ENCODE results near the gene TDRD7. TPM values are rescaled to one million over a fixed set of nuclear protein-coding genes. Genes with fewer than 3 reads are reported as not detected.

TDRD7 gene
- polyA plus RNA-seq, 1 of the 3 experiments (the other 2 are of a cell fraction): 4.9 TPM

DNA sequence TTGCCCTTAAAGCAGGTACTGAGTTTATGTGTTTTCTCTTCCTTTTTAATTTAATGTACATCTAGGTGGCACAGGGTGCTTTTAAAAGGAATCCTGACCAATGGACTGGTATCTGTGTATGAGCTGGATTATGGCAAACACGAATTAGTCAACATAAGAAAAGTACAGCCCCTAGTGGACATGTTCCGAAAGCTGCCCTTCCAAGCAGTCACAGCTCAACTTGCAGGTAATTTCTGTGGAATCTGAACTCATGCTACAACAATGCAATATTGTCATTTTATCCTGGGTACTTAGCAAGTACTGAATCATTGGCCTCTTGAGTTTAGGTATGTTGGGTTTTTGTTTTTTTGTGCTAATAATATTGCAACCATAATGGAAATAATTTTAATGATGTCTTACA is 75.2 kb downstream of the TDRD7 start:
- no peak overlapping the region for H2AFZ ChIP-seq (ENCODE audit: low read depth)
- H4K20me1 ChIP-seq (ENCODE audit: insufficient read depth): no peaks in the 10 kb centered on the region
- no peak for DNase-seq
- peaks cover 0 to 2% of the 10 kb centered on the region in 2 experiments; a peak in 1 of 4 replicates for H3K4me1 ChIP-seq (ENCODE audit: control insufficient read depth in 1 of 2, insufficient read depth in 2 of 2, low read depth in 1 of 2, low read length in 1 of 2)
- no peak overlapping the region for H3K4me3 ChIP-seq (ENCODE audit: low read depth in 2 of 2, low read length in 1 of 2)
- H3K27me3 ChIP-seq (ENCODE audit: insufficient read depth): no peaks in the 10 kb centered on the region
- no peak overlapping the region for H3K9ac ChIP-seq
- ChIA-PET POLR2A (no interaction called here), CTCF (interaction anchor here (0.6 to 5.7 kb wide), 7 partner anchors 10 to 128 kb away, joined by 3 to 49 read pairs (median 3); partner anchors contain the start of gene TMOD1)
- H3F3A ChIP-seq (replicated peaks; ENCODE audit: insufficient read depth): no peaks in the 10 kb centered on the region
- TF ChIP-seq GATA2 (CRISPR knock-in tag; IDR thresholded peaks at IDR 0.05) (no peak), TEAD4 (IDR thresholded peaks at IDR 0.05; ENCODE audit: borderline replicate concordance, insufficient read depth) (no peak), NRF1 (IDR thresholded peaks at IDR 0.05; ENCODE audit: low read depth, low read length) (no peak), NFIC (IDR thresholded peaks at IDR 0.05; ENCODE audit: borderline replicate concordance) (no peak), ELF1 (IDR thresholded peaks at IDR 0.05) (no peak), RAD21 (IDR thresholded peaks at IDR 0.05; ENCODE audit: low read length) (no peak), TCF12 (IDR thresholded peaks at IDR 0.05) (no peak)
- TF ChIP-seq, protein P1, sequence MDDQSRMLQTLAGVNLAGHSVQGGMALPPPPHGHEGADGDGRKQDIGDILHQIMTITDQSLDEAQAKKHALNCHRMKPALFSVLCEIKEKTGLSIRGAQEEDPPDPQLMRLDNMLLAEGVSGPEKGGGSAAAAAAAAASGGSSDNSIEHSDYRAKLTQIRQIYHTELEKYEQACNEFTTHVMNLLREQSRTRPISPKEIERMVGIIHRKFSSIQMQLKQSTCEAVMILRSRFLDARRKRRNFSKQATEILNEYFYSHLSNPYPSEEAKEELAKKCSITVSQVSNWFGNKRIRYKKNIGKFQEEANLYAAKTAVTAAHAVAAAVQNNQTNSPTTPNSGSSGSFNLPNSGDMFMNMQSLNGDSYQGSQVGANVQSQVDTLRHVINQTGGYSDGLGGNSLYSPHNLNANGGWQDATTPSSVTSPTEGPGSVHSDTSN (IDR thresholded peaks at IDR 0.05): no peak
- TF ChIP-seq, protein P2, sequence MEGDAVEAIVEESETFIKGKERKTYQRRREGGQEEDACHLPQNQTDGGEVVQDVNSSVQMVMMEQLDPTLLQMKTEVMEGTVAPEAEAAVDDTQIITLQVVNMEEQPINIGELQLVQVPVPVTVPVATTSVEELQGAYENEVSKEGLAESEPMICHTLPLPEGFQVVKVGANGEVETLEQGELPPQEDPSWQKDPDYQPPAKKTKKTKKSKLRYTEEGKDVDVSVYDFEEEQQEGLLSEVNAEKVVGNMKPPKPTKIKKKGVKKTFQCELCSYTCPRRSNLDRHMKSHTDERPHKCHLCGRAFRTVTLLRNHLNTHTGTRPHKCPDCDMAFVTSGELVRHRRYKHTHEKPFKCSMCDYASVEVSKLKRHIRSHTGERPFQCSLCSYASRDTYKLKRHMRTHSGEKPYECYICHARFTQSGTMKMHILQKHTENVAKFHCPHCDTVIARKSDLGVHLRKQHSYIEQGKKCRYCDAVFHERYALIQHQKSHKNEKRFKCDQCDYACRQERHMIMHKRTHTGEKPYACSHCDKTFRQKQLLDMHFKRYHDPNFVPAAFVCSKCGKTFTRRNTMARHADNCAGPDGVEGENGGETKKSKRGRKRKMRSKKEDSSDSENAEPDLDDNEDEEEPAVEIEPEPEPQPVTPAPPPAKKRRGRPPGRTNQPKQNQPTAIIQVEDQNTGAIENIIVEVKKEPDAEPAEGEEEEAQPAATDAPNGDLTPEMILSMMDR (IDR thresholded peaks at IDR 0.05): peak; percentile 28; the same call in 1 of the 2 replicates
- no peaks in the 10 kb centered on the region for H3K79me2 ChIP-seq (ENCODE audit: insufficient read depth)
- no peak overlapping the region for H3K4me2 ChIP-seq
- no peak overlapping the region for H3K27ac ChIP-seq (ENCODE audit: low read depth in 2 of 2, low read length in 1 of 2)
- H3K9me2 ChIP-seq: no peaks in the 10 kb centered on the region
- H3K9me3 ChIP-seq: no peaks in the 10 kb centered on the region
- WGBS (ENCODE audit: low lambda C conversion rate): 89% methylated on average over 2 of the region's 2 CpGs
- H3K36me3 ChIP-seq (replicated peaks in 1 of 2; ENCODE audit: control insufficient read depth in 1 of 2, insufficient read depth in 2 of 2, low read length in 1 of 2): peaks cover 20 to 50% of the 10 kb centered on the region in 2 experiments

DNA sequence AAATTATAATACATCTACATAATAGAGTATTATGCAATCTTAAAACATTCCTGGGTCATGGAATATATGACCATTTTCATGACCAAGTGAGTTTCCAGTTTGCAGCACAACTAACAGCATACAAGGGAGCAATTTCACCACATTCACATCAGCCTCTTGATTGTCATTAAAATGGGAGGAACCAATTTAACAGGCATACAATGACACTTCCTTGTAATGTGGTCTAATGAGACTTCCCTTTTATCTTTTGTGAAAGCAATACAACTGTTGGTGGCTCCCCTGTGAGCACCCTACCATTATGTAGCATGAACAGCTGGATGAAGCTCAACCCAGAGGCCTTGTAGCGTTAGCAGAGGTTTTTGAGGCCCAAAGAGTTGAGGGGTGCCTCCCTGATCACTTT is 76.0 kb downstream of the TDRD7 start:
- Histone ChIP-seq H4K20me1 (ENCODE audit: insufficient read depth) (no peaks in the 10 kb centered on the region), H3K9me2 (no peaks in the 10 kb centered on the region), H3K27me3 (ENCODE audit: insufficient read depth) (no peaks in the 10 kb centered on the region), H3K27ac (ENCODE audit: low read depth in 2 of 2, low read length in 1 of 2) (no peak overlapping the region), H3K4me2 (no peak overlapping the region), H3K79me2 (ENCODE audit: insufficient read depth) (no peaks in the 10 kb centered on the region), H3K4me3 (ENCODE audit: low read depth in 2 of 2, low read length in 1 of 2) (no peak overlapping the region; a peak in 1 of 4 replicates), H3F3A (replicated peaks; ENCODE audit: insufficient read depth) (no peaks in the 10 kb centered on the region), H3K4me1 (ENCODE audit: control insufficient read depth in 1 of 2, insufficient read depth in 2 of 2, low read depth in 1 of 2, low read length in 1 of 2) (peaks cover 0 to 2% of the 10 kb centered on the region in 2 experiments; a peak in 1 of 4 replicates), H3K9me3 (no peaks in the 10 kb centered on the region), H2AFZ (ENCODE audit: low read depth) (no peak overlapping the region), H3K36me3 (replicated peaks in 1 of 2; ENCODE audit: control insufficient read depth in 1 of 2, insufficient read depth in 2 of 2, low read length in 1 of 2) (peaks cover 13 to 43% of the 10 kb centered on the region in 2 experiments), H3K9ac (no peak overlapping the region)
- no peak for DNase-seq
- POLR2A ChIA-PET: no interaction called here
- CTCF ChIA-PET: interaction anchor here (1.0 to 5.7 kb wide), 5 partner anchors 14 to 128 kb away, joined by 3 to 49 read pairs (median 20); partner anchors contain the start of gene TMOD1
- no peak for TF ChIP-seq RFX5 (IDR thresholded peaks at IDR 0.05; ENCODE audit: low read length)
- TF ChIP-seq FOSL2 (IDR thresholded peaks at IDR 0.05; ENCODE audit: borderline replicate concordance, low read depth): no peak
- TF ChIP-seq, protein P3, sequence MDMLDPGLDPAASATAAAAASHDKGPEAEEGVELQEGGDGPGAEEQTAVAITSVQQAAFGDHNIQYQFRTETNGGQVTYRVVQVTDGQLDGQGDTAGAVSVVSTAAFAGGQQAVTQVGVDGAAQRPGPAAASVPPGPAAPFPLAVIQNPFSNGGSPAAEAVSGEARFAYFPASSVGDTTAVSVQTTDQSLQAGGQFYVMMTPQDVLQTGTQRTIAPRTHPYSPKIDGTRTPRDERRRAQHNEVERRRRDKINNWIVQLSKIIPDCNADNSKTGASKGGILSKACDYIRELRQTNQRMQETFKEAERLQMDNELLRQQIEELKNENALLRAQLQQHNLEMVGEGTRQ (IDR thresholded peaks at IDR 0.05; ENCODE audit: borderline replicate concordance, low read depth, low read length): no peak
- no peak for TF ChIP-seq ELF1 (IDR thresholded peaks at IDR 0.05)
- TF ChIP-seq EZH2phosphoT487 (IDR thresholded peaks at IDR 0.05; ENCODE audit: borderline replicate concordance, low read depth): no peak
- no peak for TF ChIP-seq POLR2AphosphoS5 (IDR thresholded peaks at IDR 0.05; ENCODE audit: low read depth, low read length)
- TF ChIP-seq MXI1 (IDR thresholded peaks at IDR 0.05; ENCODE audit: low read depth, low read length): no peak
- no peak for TF ChIP-seq NRF1 (IDR thresholded peaks at IDR 0.05; ENCODE audit: low read depth, low read length)
- no peak for TF ChIP-seq SIN3A (IDR thresholded peaks at IDR 0.05; ENCODE audit: borderline replicate concordance, low read depth, low read length)
- TF ChIP-seq, protein P1 (IDR thresholded peaks at IDR 0.05): no peak
- TF ChIP-seq, protein P2 (IDR thresholded peaks at IDR 0.05): no peak
- TF ChIP-seq USF1 (IDR thresholded peaks at IDR 0.05; ENCODE audit: borderline replicate concordance, low read depth): no peak
- 77% methylated on average over 1 of the region's 1 CpG for WGBS (ENCODE audit: low lambda C conversion rate)

Data from SK-N-SH (cell line).